Upper lobe of left lung (tissue), 4 donors: ENCODE results near the gene EXOC4.

Experiments
- CTCF ChIP-seq, 6 experiments: fragments of 450-650 bp in 4 of 6; fragments of 200-600 bp in 2 of 6; sonication (generic) in 2 of 6; IDR thresholded peaks; one replicate each; pipeline ENCODE4 v1.5.1; 2016 to 2019; ENCODE audit warnings: antibody characterized with exemption in 6 of 6
- EP300 ChIP-seq, 4 donors: sonication (generic); formaldehyde crosslinking; IDR thresholded peaks; one replicate each; pipeline ENCODE4 v1.5.1; 2017; ENCODE audit warnings: antibody characterized with exemption in 4 of 4, control low read depth in 2 of 4
- POLR2A ChIP-seq, 4 donors: fragments of 450-650 bp; IDR thresholded peaks; one replicate each; pipeline ENCODE4 v1.5.1; 2016 to 2017; ENCODE audit warnings: antibody characterized with exemption in 4 of 4, mild to moderate bottlenecking in 2 of 4
- POLR2AphosphoS5 ChIP-seq, 2 donors: sonication (generic); formaldehyde crosslinking; IDR thresholded peaks; one replicate each; pipeline ENCODE4 v1.5.1; 2017; ENCODE audit warnings: antibody characterized with exemption in 2 of 2

- TF ChIP-seq CTCF (IDR thresholded peaks at IDR 0.05) (no peak), POLR2A (IDR thresholded peaks at IDR 0.05) (no peak), POLR2AphosphoS5 (IDR thresholded peaks at IDR 0.05) (no peak), EP300 (IDR thresholded peaks at IDR 0.05) (no peak)
These were observed 831.0 kb downstream of the EXOC4 start for GRCh38 chr7:134083766-134084487.
